ENCODE data around the gene DLL1.

Gene DLL1

GRCh38 chr6:170306324-170307079 is 15.6 kb upstream of the DLL1 start, which contains the start of gene FAM120B:
TSS of gene FAM120B (plus strand) at chr6:170306758. CDS start at chr6:170317391, 10,633 bp downstream.
- Histone ChIP-seq H3K79me2 (ENCODE audit: insufficient read depth, low read length) (peaks cover 40% of the 10 kb centered on the region), H3K27ac (ENCODE audit: low read depth, low read length, poor library complexity, severe bottlenecking) (no peak within 1 kb of the TSS), H3K27me3 (ENCODE audit: insufficient read depth, low read length) (peaks cover 3% of the 10 kb centered on the region; the same call in 1 of the 2 replicates), H3K4me2 (ENCODE audit: low read length) (peak within 1 kb of the TSS; percentile 99), H4K20me1 (ENCODE audit: insufficient read depth, low read length) (no peaks in the 10 kb centered on the region), H3K9me3 (ENCODE audit: low read length) (no peaks in the 10 kb centered on the region), H3K4me3 (ENCODE audit: low read depth, low read length, poor library complexity, severe bottlenecking) (peak within 1 kb of the TSS; percentile 99), H3F3A (ENCODE audit: insufficient read depth, low read length) (no peaks in the 10 kb centered on the region), H2AFZ (ENCODE audit: low read length) (no peak within 1 kb of the TSS), H3K36me3 (ENCODE audit: insufficient read depth, low read length) (peaks cover 7% of the 10 kb centered on the region), H3K4me1 (ENCODE audit: insufficient read depth, low read length, severe bottlenecking) (peaks cover 30% of the 10 kb centered on the region), H3K9me2 (ENCODE audit: low read depth, low read length) (no peaks in the 10 kb centered on the region), H3K9ac (ENCODE audit: low read length) (peak within 1 kb of the TSS; percentile 83)
- no peak for TF ChIP-seq CTCF (IDR thresholded peaks at IDR 0.05; ENCODE audit: low read length)
- no peak for TF ChIP-seq EZH2 (IDR thresholded peaks at IDR 0.05; ENCODE audit: borderline replicate concordance, low read length)

- Histone ChIP-seq H3K79me2 (ENCODE audit: insufficient read depth, low read length) (peaks cover 36% of the 10 kb centered on the region), H4K20me1 (ENCODE audit: insufficient read depth, low read length) (no peaks in the 10 kb centered on the region), H3K4me1 (ENCODE audit: insufficient read depth, low read length, severe bottlenecking) (peaks cover 30% of the 10 kb centered on the region), H3K9me2 (ENCODE audit: low read depth, low read length) (no peaks in the 10 kb centered on the region), H3K36me3 (ENCODE audit: insufficient read depth, low read length) (peaks cover under 1% of the 10 kb centered on the region), H3K9ac (ENCODE audit: low read length) (peak overlapping the region; percentile 67), H3F3A (ENCODE audit: insufficient read depth, low read length) (no peaks in the 10 kb centered on the region), H2AFZ (ENCODE audit: low read length) (no peak overlapping the region), H3K9me3 (ENCODE audit: low read length) (no peaks in the 10 kb centered on the region), H3K27ac (ENCODE audit: low read depth, low read length, poor library complexity, severe bottlenecking) (no peak overlapping the region), H3K4me3 (ENCODE audit: low read depth, low read length, poor library complexity, severe bottlenecking) (peak overlapping the region; percentile 99), H3K27me3 (ENCODE audit: insufficient read depth, low read length) (peaks cover 3% of the 10 kb centered on the region; the same call in 1 of the 2 replicates), H3K4me2 (ENCODE audit: low read length) (peak overlapping the region; percentile 99)
- no peak for TF ChIP-seq EZH2 (IDR thresholded peaks at IDR 0.05; ENCODE audit: borderline replicate concordance, low read length)
- no peak for TF ChIP-seq CTCF (IDR thresholded peaks at IDR 0.05; ENCODE audit: low read length)
These were observed 15.0 kb upstream of the DLL1 start for GRCh38 chr6:170305805-170306323.

- Histone ChIP-seq H4K20me1 (ENCODE audit: insufficient read depth, low read length) (no peaks in the 10 kb centered on the region), H3K36me3 (ENCODE audit: insufficient read depth, low read length) (no peaks in the 10 kb centered on the region; the same call in 1 of the 2 replicates), H2AFZ (ENCODE audit: low read length) (no peak overlapping the region), H3K9ac (ENCODE audit: low read length) (no peak overlapping the region), H3K9me2 (ENCODE audit: low read depth, low read length) (no peaks in the 10 kb centered on the region), H3F3A (ENCODE audit: insufficient read depth, low read length) (no peaks in the 10 kb centered on the region), H3K9me3 (ENCODE audit: low read length) (no peaks in the 10 kb centered on the region), H3K4me1 (ENCODE audit: insufficient read depth, low read length, severe bottlenecking) (peaks cover 12% of the 10 kb centered on the region), H3K79me2 (ENCODE audit: insufficient read depth, low read length) (no peaks in the 10 kb centered on the region), H3K4me3 (ENCODE audit: low read depth, low read length, poor library complexity, severe bottlenecking) (no peak overlapping the region), H3K4me2 (ENCODE audit: low read length) (no peak overlapping the region), H3K27ac (ENCODE audit: low read depth, low read length, poor library complexity, severe bottlenecking) (no peak overlapping the region), H3K27me3 (ENCODE audit: insufficient read depth, low read length) (peaks cover 10% of the 10 kb centered on the region; the same call in 1 of the 2 replicates)
- TF ChIP-seq CTCF (IDR thresholded peaks at IDR 0.05; ENCODE audit: low read length): no peak
- no peak for TF ChIP-seq EZH2 (IDR thresholded peaks at IDR 0.05; ENCODE audit: borderline replicate concordance, low read length)
These were observed 10.3 kb upstream of the DLL1 start for GRCh38 chr6:170301184-170301583.
